Measurements from ENCODE around the gene TAF1B.

GRCh38 chr2:9965119-9965822 is 122.0 kb downstream of the TAF1B start:
- TF ChIP-seq CTCF (IDR thresholded peaks at IDR 0.05; ENCODE audit: poor library complexity) (no peak), EZH2 (IDR thresholded peaks at IDR 0.05; ENCODE audit: borderline replicate concordance) (no peak)
